Measurements from ENCODE around the gene NUP85.

GRCh38 chr17:75244133-75244866, 38.8 kb downstream of the NUP85 start:
- TF ChIP-seq CTCF (conservative IDR thresholded peaks at IDR 0.05 in 1 of 2, IDR thresholded peaks at IDR 0.05 in 1 of 2; ENCODE audit: extremely low read depth in 1 of 2, insufficient read depth in 1 of 2, low read depth in 1 of 2, low read length in 2 of 2) (no peak), EZH2 (IDR thresholded peaks at IDR 0.05; ENCODE audit: borderline replicate concordance, low read length) (no peak)
